HG03558 (cell line): ENCODE measurements around the gene ANKS1B.
"Not testable (repeated sequence)": the region's sequence is repeated elsewhere in the genome, so short reads cannot be mapped to it uniquely, and the experiment has no call there.

Experiments
- ATAC-seq: cut with Tn5 transposase; IDR thresholded peaks from one replicate; pipeline ENCODE4 v1.9.1; 2021; ENCODE audit warnings: moderate number of reproducible peaks; ENCODE audit not compliant: unreplicated experiment; ENCODE audit errors: extremely low read depth

Gene ANKS1B

GRCh38 chr12:99053616-99054362 is 930.9 kb downstream of the ANKS1B start:
- ATAC-seq, result no peak

GRCh38 chr12:99049774-99050173 is 935.0 kb downstream of the ANKS1B start:
- no peak for ATAC-seq

GRCh38 chr12:99045158-99045557 is 939.6 kb downstream of the ANKS1B start:
- no peak for ATAC-seq

GRCh38 chr12:99043319-99043914 is 941.3 kb downstream of the ANKS1B start:
- no peak for ATAC-seq

DNA sequence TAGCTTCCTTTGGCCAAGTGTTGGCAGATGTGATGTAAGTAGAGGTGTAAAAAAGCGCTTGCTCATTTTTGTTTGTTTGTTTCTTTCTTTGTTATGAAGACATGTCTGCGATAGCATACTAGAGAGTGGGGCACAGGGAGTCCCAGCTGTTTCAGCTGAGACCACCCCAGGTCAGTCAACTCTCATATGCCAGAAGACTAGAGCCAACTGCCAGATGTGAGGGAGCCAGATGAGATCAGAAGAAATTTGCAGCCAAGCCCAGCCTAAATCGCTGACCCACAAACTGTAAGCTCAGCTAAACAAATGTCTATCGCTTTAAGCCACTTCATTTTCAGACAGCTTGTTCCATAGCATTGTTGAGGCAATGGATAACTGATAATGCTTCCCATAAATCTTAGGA is 942.5 kb downstream of the ANKS1B start:
- ATAC-seq, result no peak

GRCh38 chr12:99039367-99040120 is 945.2 kb downstream of the ANKS1B start:
- ATAC-seq, result no peak

GRCh38 chr12:99036566-99036965 is 948.2 kb downstream of the ANKS1B start:
- no peak for ATAC-seq

DNA sequence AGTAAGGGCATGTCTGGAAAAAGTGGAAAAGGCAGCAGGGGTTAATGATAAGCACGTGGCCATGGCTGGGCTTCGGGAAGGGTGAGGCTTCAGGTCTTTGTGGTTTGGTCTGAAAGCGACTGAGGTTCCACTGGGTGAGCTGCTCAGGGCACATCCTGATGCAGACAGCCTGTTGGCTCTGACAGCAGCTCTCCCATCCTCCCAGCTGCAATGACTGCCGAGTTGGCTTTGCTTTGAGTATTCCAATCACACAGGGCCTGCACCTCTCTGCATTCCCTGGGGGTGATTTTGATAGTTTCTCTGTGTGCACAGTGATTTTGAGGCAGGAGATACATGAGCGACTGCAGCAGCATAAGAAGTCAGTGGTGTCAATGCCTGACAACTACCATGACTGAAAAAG is 948.9 kb downstream of the ANKS1B start:
- ATAC-seq, result no peak

- not testable (repeated sequence) for ATAC-seq
These were observed 950.5 kb downstream of the ANKS1B start for GRCh38 chr12:99034201-99034600.

- ATAC-seq, result no peak
These were observed 955.0 kb downstream of the ANKS1B start for GRCh38 chr12:99029511-99030271.

GRCh38 chr12:99027461-99027860 is 957.3 kb downstream of the ANKS1B start:
- no peak for ATAC-seq

DNA sequence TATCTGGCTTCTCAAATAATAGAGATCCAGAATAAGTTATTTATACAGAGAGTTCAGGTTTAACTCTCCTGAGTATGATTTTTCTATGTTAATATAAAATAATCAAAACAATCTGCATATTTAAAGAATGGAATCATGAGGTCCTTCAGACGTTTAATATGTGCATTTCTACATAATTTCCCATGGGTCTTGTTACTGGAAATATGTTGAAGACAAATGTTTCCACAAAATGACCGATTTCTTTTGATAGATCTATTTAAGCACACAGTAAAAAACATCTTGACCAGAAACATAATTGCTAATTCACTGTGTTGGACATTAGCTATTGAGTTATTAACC is 957.7 kb downstream of the ANKS1B start:
- no peak for ATAC-seq

GRCh38 chr12:99026332-99027054 is 958.2 kb downstream of the ANKS1B start:
- ATAC-seq, result no peak

GRCh38 chr12:99024870-99025269 is 959.9 kb downstream of the ANKS1B start:
- no peak for ATAC-seq

DNA sequence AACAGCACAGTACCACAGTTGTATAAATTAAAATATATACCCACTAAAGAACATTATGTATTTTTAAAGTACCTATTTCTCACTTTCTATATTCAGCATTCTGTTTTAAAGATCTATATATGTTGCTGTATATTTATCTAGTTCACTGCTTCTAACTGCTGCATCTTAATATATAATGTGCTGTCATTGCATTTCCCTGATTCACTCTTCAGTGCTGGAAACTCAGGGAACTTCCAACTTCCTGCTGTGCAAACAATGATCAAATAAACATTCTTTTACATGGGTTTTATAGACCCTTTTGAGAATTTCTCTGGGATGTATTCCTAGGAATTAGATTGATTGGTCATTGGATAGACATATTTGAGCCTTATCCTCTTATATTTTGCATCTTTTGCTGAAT is 960.5 kb downstream of the ANKS1B start:
- no peak for ATAC-seq

- no peak for ATAC-seq
These were observed 963.9 kb downstream of the ANKS1B start for GRCh38 chr12:99020871-99021270.

GRCh38 chr12:99019798-99020197 is 964.9 kb downstream of the ANKS1B start:
- no peak for ATAC-seq

GRCh38 chr12:99017971-99018370 is 966.8 kb downstream of the ANKS1B start:
- no peak for ATAC-seq

DNA sequence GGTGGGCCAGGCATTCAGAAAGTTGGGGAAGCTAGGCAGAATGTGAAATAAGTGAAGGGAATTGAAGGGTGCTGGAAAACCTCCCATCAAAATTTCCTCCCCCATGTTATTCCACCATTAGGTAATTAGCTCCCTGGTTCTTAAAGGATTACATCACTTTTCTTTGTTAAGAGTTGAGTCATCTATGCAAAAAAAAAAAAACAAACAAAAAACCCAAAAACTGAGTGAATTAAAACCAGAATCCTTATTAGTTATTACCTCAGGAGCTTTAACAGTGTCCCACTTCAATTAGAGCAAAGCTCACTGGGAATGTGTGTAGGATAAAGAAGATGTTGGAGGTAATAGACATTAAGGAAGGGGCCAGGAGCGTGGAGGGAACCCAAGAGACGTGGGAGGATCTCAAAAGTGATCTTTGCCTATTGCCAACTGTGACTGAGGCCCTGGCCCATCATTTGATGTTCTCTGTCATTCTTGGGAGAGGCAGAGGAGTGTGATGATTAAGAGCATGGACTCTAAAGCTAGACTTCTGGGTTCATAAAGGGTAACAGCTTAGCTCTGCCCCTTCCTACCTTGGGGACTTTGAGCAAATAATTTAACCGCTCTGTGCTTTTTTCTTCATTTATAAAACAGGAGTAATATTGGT is 975.0 kb downstream of the ANKS1B start:
- no peak for ATAC-seq

DNA sequence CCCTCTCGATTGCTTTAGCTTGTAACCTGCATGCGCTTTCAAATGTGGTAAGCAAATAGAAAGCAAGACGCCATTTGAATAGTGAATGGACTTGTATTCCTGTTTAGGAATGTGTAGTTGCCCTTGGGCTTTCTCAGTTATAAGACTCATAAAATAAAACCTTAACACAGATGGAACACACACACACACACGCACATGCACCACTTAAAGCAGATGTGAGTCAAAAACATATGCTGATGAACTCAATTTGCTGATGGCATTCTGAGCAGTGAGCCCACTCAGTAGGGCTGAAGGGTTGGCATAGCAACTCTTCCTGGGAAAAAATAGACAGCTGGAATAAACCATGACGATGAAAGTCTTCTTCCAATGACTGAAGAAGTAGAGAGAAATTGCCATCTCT is 979.1 kb downstream of the ANKS1B start:
- no peak for ATAC-seq
